ENCODE data around the gene SUCLG1.

DNA sequence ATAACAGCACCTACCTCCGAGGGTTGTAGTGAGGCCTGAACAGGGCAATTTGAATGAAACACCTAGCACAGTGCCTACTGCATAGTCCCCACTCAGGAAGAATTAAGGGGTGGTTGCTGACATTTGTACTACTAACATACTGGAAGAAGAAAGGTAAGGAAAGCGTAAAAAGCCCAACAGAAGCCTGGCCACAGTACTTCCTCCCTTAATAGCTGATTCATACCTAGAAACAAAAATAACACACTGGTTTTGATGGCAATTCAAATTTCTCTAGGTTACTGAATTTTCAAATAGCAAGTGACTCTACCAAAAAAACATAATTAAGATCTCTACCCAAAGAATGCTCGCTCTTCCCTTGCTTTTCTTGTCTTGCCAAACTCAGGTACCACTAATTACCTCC, 16.2 kb downstream of the SUCLG1 start:
- no peak for TF ChIP-seq POLR2A (IDR thresholded peaks at IDR 0.05; ENCODE audit: low read length)
- no peak for TF ChIP-seq GATA1 (IDR thresholded peaks at IDR 0.05; ENCODE audit: low read depth, low read length)

All from erythroblast (primary cell).